ENCODE results near the gene GTF2IRD1.
"Not testable (repeated sequence)": the region's sequence is repeated elsewhere in the genome, so short reads cannot be mapped to it uniquely, and the experiment has no call there.

The GTF2IRD1 gene

GRCh38 chr7:74519395-74519794, 65.7 kb downstream of the GTF2IRD1 start:
- no peak for DNase-seq

- DNase-seq = no peak
Observed at GRCh38 chr7:74521855-74522254, 68.1 kb downstream of the GTF2IRD1 start.

GRCh38 chr7:74522281-74522905, 68.7 kb downstream of the GTF2IRD1 start:
- DNase-seq = no peak

- DNase-seq = no peak
Observed at GRCh38 chr7:74523015-74523414, 69.3 kb downstream of the GTF2IRD1 start.

- no peak for DNase-seq
Observed at GRCh38 chr7:74525140-74525539, 71.4 kb downstream of the GTF2IRD1 start.

GRCh38 chr7:74525881-74526280, 72.2 kb downstream of the GTF2IRD1 start:
- no peak for DNase-seq

GRCh38 chr7:74526780-74527179, 73.1 kb downstream of the GTF2IRD1 start:
- no peak for DNase-seq

- DNase-seq = no peak
Observed at GRCh38 chr7:74527842-74528241, 74.1 kb downstream of the GTF2IRD1 start.

- not testable (repeated sequence) for DNase-seq
Observed at GRCh38 chr7:74528773-74529172, 75.1 kb downstream of the GTF2IRD1 start.

- DNase-seq = no peak
Observed at GRCh38 chr7:74535951-74536356, 82.2 kb downstream of the GTF2IRD1 start.

GRCh38 chr7:74541937-74542336, 88.2 kb downstream of the GTF2IRD1 start:
- not testable (repeated sequence) for DNase-seq

GRCh38 chr7:74542558-74543117, 88.9 kb downstream of the GTF2IRD1 start:
- DNase-seq = no peak

GRCh38 chr7:74544706-74545469, 91.2 kb downstream of the GTF2IRD1 start:
- peak; percentile 57 for DNase-seq

- DNase-seq = no peak
Observed at GRCh38 chr7:74545921-74546320, 92.2 kb downstream of the GTF2IRD1 start.

GRCh38 chr7:74553596-74554012, 99.9 kb downstream of the GTF2IRD1 start:
- DNase-seq = not testable (repeated sequence)

- no peak for DNase-seq
Observed at GRCh38 chr7:74554178-74554577, 100.5 kb downstream of the GTF2IRD1 start.

GRCh38 chr7:74560086-74560719, 106.5 kb downstream of the GTF2IRD1 start:
- no peak for DNase-seq

- no peak for DNase-seq
Observed at GRCh38 chr7:74561898-74562613, 108.3 kb downstream of the GTF2IRD1 start.

- DNase-seq = not testable (repeated sequence)
Observed at GRCh38 chr7:74563639-74564038, 109.9 kb downstream of the GTF2IRD1 start.

GRCh38 chr7:74567318-74567668, 113.6 kb downstream of the GTF2IRD1 start:
- DNase-seq = no peak

- DNase-seq = no peak
Observed at GRCh38 chr7:74568658-74569057, 115.0 kb downstream of the GTF2IRD1 start.

GRCh38 chr7:74569501-74570075, 115.9 kb downstream of the GTF2IRD1 start:
- DNase-seq = no peak

Measured in stimulated activated CD8-positive, alpha-beta memory T cell treated with anti-CD3 and anti-CD28 coated beads, Interleukin-4, amount 100 ng/mL, for 48 hours (primary cell).